Stimulated activated naive CD8-positive, alpha-beta T cell treated with anti-CD3 and anti-CD28 coated beads, Interleukin-15, Interleukin-2, amounts not matched to agents 100 ng/mL and 50 ng/mL, for 24 hours (primary cell): ENCODE results near the gene RSPH1.
A peak's percentile ranks its signal among the peaks of the same experiment; 100 is the strongest.

Experiments used
- H3K27ac Mint-ChIP-seq: one replicate; pipeline ENCODE4 v1.8.0; 2021; ENCODE audit warnings: mild to moderate bottlenecking, mixed read lengths
- H3K27me3 Mint-ChIP-seq: one replicate; pipeline ENCODE4 v1.8.0; 2021; ENCODE audit warnings: mixed read lengths
- H3K36me3 Mint-ChIP-seq: one replicate; pipeline ENCODE4 v1.8.0; 2021; ENCODE audit warnings: low read depth, mixed read lengths
- H3K4me1 Mint-ChIP-seq: one replicate; pipeline ENCODE4 v1.8.0; 2021; ENCODE audit warnings: low read depth, mixed read lengths
- H3K4me3 Mint-ChIP-seq: one replicate; pipeline ENCODE4 v1.8.0; 2021; ENCODE audit warnings: mild to moderate bottlenecking, mixed read lengths
- H3K9me3 Mint-ChIP-seq: one replicate; pipeline ENCODE4 v1.8.0; 2021; ENCODE audit warnings: mixed read lengths

The RSPH1 gene

GRCh38 chr21:42496120-42496838 is at the start of gene RSPH1:
TSS of gene RSPH1 (minus strand) at chr21:42496224. CDS start at chr21:42496186, 38 bp downstream.
- Mint-ChIP-seq H3K4me1 (peaks cover 15% of the 10 kb centered on the region), H3K36me3 (no peaks in the 10 kb centered on the region), H3K27me3 (no peaks in the 10 kb centered on the region), H3K27ac (peak within 1 kb of the TSS; percentile 81), H3K4me3 (peak within 1 kb of the TSS; percentile 88), H3K9me3 (no peaks in the 10 kb centered on the region)

- H3K27ac Mint-ChIP-seq: no peak overlapping the region
- H3K4me1 Mint-ChIP-seq: no peaks in the 10 kb centered on the region
- H3K27me3 Mint-ChIP-seq: no peaks in the 10 kb centered on the region
- H3K36me3 Mint-ChIP-seq: peaks cover 42% of the 10 kb centered on the region
- H3K9me3 Mint-ChIP-seq: no peaks in the 10 kb centered on the region
- H3K4me3 Mint-ChIP-seq: no peak overlapping the region
Measured at GRCh38 chr21:42545745-42546144, 49.7 kb upstream of the RSPH1 start.

- Mint-ChIP-seq H3K27ac (no peak overlapping the region), H3K9me3 (no peaks in the 10 kb centered on the region)
Measured at GRCh38 chr21:42545317-42545716, 49.3 kb upstream of the RSPH1 start.

GRCh38 chr21:42544544-42544943 is 48.5 kb upstream of the RSPH1 start:
- no peak overlapping the region for H3K4me3 Mint-ChIP-seq
- H3K27ac Mint-ChIP-seq: no peak overlapping the region
- no peaks in the 10 kb centered on the region for H3K27me3 Mint-ChIP-seq
- no peaks in the 10 kb centered on the region for H3K4me1 Mint-ChIP-seq
- H3K36me3 Mint-ChIP-seq: peaks cover 41% of the 10 kb centered on the region
- H3K9me3 Mint-ChIP-seq: no peaks in the 10 kb centered on the region

More at GRCh38 chr21:42545317-42545716, 49.3 kb upstream of the RSPH1 start:
- Mint-ChIP-seq H3K36me3 (peaks cover 41% of the 10 kb centered on the region), H3K4me1 (no peaks in the 10 kb centered on the region), H3K4me3 (no peak overlapping the region), H3K27me3 (no peaks in the 10 kb centered on the region)

- no peaks in the 10 kb centered on the region for H3K9me3 Mint-ChIP-seq
- no peak overlapping the region for H3K4me3 Mint-ChIP-seq
- no peaks in the 10 kb centered on the region for H3K4me1 Mint-ChIP-seq
- H3K27me3 Mint-ChIP-seq: no peaks in the 10 kb centered on the region
- peaks cover 43% of the 10 kb centered on the region for H3K36me3 Mint-ChIP-seq
- H3K27ac Mint-ChIP-seq: no peak overlapping the region
Measured at GRCh38 chr21:42543106-42543847, 47.3 kb upstream of the RSPH1 start.

- Mint-ChIP-seq H3K36me3 (peaks cover 36% of the 10 kb centered on the region), H3K27me3 (no peaks in the 10 kb centered on the region), H3K4me1 (no peaks in the 10 kb centered on the region), H3K4me3 (no peak overlapping the region), H3K9me3 (no peaks in the 10 kb centered on the region), H3K27ac (no peak overlapping the region)
Measured at GRCh38 chr21:42542596-42542995, 46.6 kb upstream of the RSPH1 start.

- Mint-ChIP-seq H3K4me3 (no peak overlapping the region), H3K36me3 (peaks cover 36% of the 10 kb centered on the region), H3K9me3 (no peaks in the 10 kb centered on the region), H3K4me1 (peaks cover 1% of the 10 kb centered on the region), H3K27ac (no peak overlapping the region), H3K27me3 (no peaks in the 10 kb centered on the region)
Measured at GRCh38 chr21:42542196-42542595, 46.2 kb upstream of the RSPH1 start.

GRCh38 chr21:42541618-42542017 is 45.6 kb upstream of the RSPH1 start:
- Mint-ChIP-seq H3K27me3 (no peaks in the 10 kb centered on the region), H3K9me3 (no peaks in the 10 kb centered on the region), H3K4me1 (peaks cover 4% of the 10 kb centered on the region), H3K27ac (no peak overlapping the region), H3K36me3 (peaks cover 36% of the 10 kb centered on the region), H3K4me3 (no peak overlapping the region)

GRCh38 chr21:42541174-42541573 is 45.1 kb upstream of the RSPH1 start:
- H3K4me3 Mint-ChIP-seq: no peak overlapping the region
- peaks cover 4% of the 10 kb centered on the region for H3K4me1 Mint-ChIP-seq
- H3K27me3 Mint-ChIP-seq: no peaks in the 10 kb centered on the region
- peaks cover 33% of the 10 kb centered on the region for H3K36me3 Mint-ChIP-seq
- H3K9me3 Mint-ChIP-seq: no peaks in the 10 kb centered on the region
- no peak overlapping the region for H3K27ac Mint-ChIP-seq

GRCh38 chr21:42540396-42540795 is 44.4 kb upstream of the RSPH1 start:
- Mint-ChIP-seq H3K4me1 (peaks cover 7% of the 10 kb centered on the region), H3K4me3 (no peak overlapping the region), H3K27ac (no peak overlapping the region), H3K27me3 (no peaks in the 10 kb centered on the region), H3K9me3 (no peaks in the 10 kb centered on the region), H3K36me3 (peaks cover 27% of the 10 kb centered on the region)

- H3K9me3 Mint-ChIP-seq: no peaks in the 10 kb centered on the region
- H3K27ac Mint-ChIP-seq: no peak overlapping the region
- no peak overlapping the region for H3K4me3 Mint-ChIP-seq
- peaks cover 28% of the 10 kb centered on the region for H3K36me3 Mint-ChIP-seq
- H3K4me1 Mint-ChIP-seq: peaks cover 9% of the 10 kb centered on the region
- no peaks in the 10 kb centered on the region for H3K27me3 Mint-ChIP-seq
Measured at GRCh38 chr21:42539931-42540343, 43.9 kb upstream of the RSPH1 start.

GRCh38 chr21:42539342-42539741 is 43.3 kb upstream of the RSPH1 start:
- peaks cover 30% of the 10 kb centered on the region for H3K36me3 Mint-ChIP-seq
- peaks cover 15% of the 10 kb centered on the region for H3K4me1 Mint-ChIP-seq
- no peak overlapping the region for H3K4me3 Mint-ChIP-seq
- no peak overlapping the region for H3K27ac Mint-ChIP-seq
- no peaks in the 10 kb centered on the region for H3K9me3 Mint-ChIP-seq
- H3K27me3 Mint-ChIP-seq: no peaks in the 10 kb centered on the region

- peaks cover 22% of the 10 kb centered on the region for H3K4me1 Mint-ChIP-seq
- H3K27ac Mint-ChIP-seq: no peak overlapping the region
- H3K4me3 Mint-ChIP-seq: no peak overlapping the region
- H3K36me3 Mint-ChIP-seq: peaks cover 29% of the 10 kb centered on the region
- no peaks in the 10 kb centered on the region for H3K9me3 Mint-ChIP-seq
- no peaks in the 10 kb centered on the region for H3K27me3 Mint-ChIP-seq
Measured at GRCh38 chr21:42538479-42539275, 42.7 kb upstream of the RSPH1 start.

- Mint-ChIP-seq H3K36me3 (peaks cover 20% of the 10 kb centered on the region), H3K27me3 (no peaks in the 10 kb centered on the region), H3K4me3 (no peak overlapping the region), H3K9me3 (no peaks in the 10 kb centered on the region), H3K4me1 (peaks cover 26% of the 10 kb centered on the region), H3K27ac (no peak overlapping the region)
Measured at GRCh38 chr21:42537106-42537742, 41.2 kb upstream of the RSPH1 start.
